ENCODE results near the gene GDAP1L1.
"Not testable (repeated sequence)": the region's sequence is repeated elsewhere in the genome, so short reads cannot be mapped to it uniquely, and the experiment has no call there.

The GDAP1L1 gene

DNA sequence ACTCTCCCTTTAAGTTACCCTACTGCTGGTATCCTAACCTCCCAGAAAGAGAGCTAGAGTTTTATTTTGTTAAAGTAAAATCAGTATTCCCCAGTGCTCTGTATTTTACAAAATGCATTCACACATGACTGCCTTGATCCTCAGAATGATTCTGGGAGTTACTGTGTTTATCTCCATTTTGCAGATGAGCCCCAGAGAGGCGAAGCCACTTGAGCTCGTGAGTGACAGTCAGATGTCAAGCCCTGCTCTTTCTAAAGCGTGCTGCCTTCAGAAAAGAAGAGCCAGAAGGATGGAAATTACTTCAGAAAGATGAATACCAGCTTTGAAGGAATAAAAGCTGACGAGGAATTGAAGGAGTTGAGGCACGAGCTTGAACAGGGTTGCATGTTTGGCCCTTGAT, 22.5 kb upstream of the GDAP1L1 start:
- H3K27me3 ChIP-seq (replicated peaks in 2 of 5; ENCODE audit: control insufficient read depth in 4 of 5, insufficient read depth in 5 of 5, low read length in 4 of 5) = no peaks in the 10 kb centered on the region
- no peaks in the 10 kb centered on the region for H3K36me3 ChIP-seq (ENCODE audit: control insufficient read depth in 4 of 4, insufficient read depth in 4 of 4, low read length in 3 of 4)
- ChIA-PET CTCF (interaction anchor here (1.2 to 1.7 kb wide), 5 partner anchors 9 to 238 kb away, joined by 3 to 8 read pairs (median 3); partner anchors contain the start of gene FITM2), POLR2A (no interaction called here)
- WGBS (ENCODE audit: insufficient coverage) = 95% methylated on average over 5 of the region's 5 CpGs
- H3K4me1 ChIP-seq (ENCODE audit: control extremely low read depth in 1 of 4, control insufficient read depth in 4 of 4, insufficient read depth in 4 of 4, low read length in 3 of 4) = peaks cover 0 to 4% (median 2%) of the 10 kb centered on the region in 4 experiments
- no peak for DNase-seq
- no peak overlapping the region for H3K27ac ChIP-seq (ENCODE audit: insufficient read depth in 1 of 2, low read depth in 1 of 2, low read length in 2 of 2, poor library complexity in 1 of 2, severe bottlenecking in 2 of 2)
- H3K4me3 ChIP-seq (ENCODE audit: control insufficient read depth in 1 of 7, extremely low read depth in 1 of 7, insufficient read depth in 4 of 7, low read depth in 2 of 7, low read length in 6 of 7) = no peak overlapping the region
- H3K9me3 ChIP-seq (ENCODE audit: control extremely low read depth in 1 of 5, control insufficient read depth in 4 of 5, insufficient read depth in 2 of 5, low read depth in 1 of 5, low read length in 4 of 5) = no peaks in the 10 kb centered on the region

DNA sequence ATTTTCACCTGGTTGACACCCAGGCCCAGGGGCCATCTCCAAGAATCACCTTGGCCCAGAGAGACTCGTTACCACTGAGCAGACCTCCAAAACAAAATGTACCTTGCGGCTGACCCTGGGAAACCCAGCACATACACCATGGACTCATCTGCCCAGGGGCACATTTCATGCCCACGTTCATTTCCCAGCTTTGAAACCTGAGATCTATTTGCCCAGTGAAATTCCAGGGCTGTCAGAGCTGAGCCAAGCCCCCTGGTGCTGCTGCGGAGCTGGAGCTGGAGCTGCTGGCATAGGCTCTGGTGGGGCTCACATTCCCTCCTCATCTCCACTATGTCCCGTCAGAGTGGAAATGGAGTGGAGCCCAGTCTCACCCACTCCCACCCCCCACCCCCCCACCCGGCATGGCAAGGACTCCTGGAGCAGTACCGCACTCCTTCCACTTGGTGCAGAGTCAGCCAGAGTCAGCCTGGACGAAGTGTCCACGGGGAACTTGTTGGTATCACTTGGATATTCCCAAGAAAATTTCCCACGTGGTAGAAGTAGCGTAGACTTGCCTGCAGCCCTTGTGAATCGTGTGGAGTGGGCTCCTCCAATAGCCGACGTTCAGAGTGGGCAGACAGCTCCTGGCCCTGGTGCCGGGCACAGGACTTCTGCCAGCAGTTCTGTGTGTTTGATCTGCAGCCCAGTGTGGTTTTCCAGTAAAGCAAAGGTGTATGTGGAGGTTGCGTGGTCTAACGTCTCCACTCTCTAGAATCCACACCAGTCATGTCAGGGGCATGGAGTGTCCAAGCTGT, 18.4 kb upstream of the GDAP1L1 start:
- no peaks in the 10 kb centered on the region for H3K9me3 ChIP-seq (ENCODE audit: control extremely low read depth in 1 of 5, control insufficient read depth in 4 of 5, insufficient read depth in 2 of 5, low read depth in 1 of 5, low read length in 4 of 5)
- WGBS (ENCODE audit: insufficient coverage) = 91% methylated on average over 14 of the region's 17 CpGs
- H3K27ac ChIP-seq (ENCODE audit: insufficient read depth in 1 of 2, low read depth in 1 of 2, low read length in 2 of 2, poor library complexity in 1 of 2, severe bottlenecking in 2 of 2) = no peak overlapping the region
- ChIA-PET CTCF (interaction anchor here (1.5 to 3.5 kb wide), 2 partner anchors 12 to 91 kb away, joined by 4 to 18 read pairs; no protein-coding TSS in a partner anchor), POLR2A (no interaction called here)
- no peaks in the 10 kb centered on the region for H3K36me3 ChIP-seq (ENCODE audit: control insufficient read depth in 4 of 4, insufficient read depth in 4 of 4, low read length in 3 of 4)
- no peak overlapping the region for H3K4me3 ChIP-seq (ENCODE audit: control insufficient read depth in 1 of 7, extremely low read depth in 1 of 7, insufficient read depth in 4 of 7, low read depth in 2 of 7, low read length in 6 of 7)
- no peaks in the 10 kb centered on the region for H3K4me1 ChIP-seq (ENCODE audit: control extremely low read depth in 1 of 4, control insufficient read depth in 4 of 4, insufficient read depth in 4 of 4, low read length in 3 of 4)
- no peak for DNase-seq
- no peaks in the 10 kb centered on the region for H3K27me3 ChIP-seq (replicated peaks in 2 of 5; ENCODE audit: control insufficient read depth in 4 of 5, insufficient read depth in 5 of 5, low read length in 4 of 5)

GRCh38 chr20:44231193-44231592, 15.9 kb upstream of the GDAP1L1 start:
- ChIA-PET CTCF (interaction anchor here (3.5 kb wide), 1 partner anchor 14 kb away, joined by 18 read pairs; no protein-coding TSS in a partner anchor), POLR2A (no interaction called here)
- H3K4me3 ChIP-seq (ENCODE audit: control insufficient read depth in 1 of 7, extremely low read depth in 1 of 7, insufficient read depth in 4 of 7, low read depth in 2 of 7, low read length in 6 of 7) = no peak overlapping the region
- H3K36me3 ChIP-seq (ENCODE audit: control insufficient read depth in 4 of 4, insufficient read depth in 4 of 4, low read length in 3 of 4) = no peaks in the 10 kb centered on the region
- H3K9me3 ChIP-seq (ENCODE audit: control extremely low read depth in 1 of 5, control insufficient read depth in 4 of 5, insufficient read depth in 2 of 5, low read depth in 1 of 5, low read length in 4 of 5) = no peaks in the 10 kb centered on the region
- no peak overlapping the region for H3K27ac ChIP-seq (ENCODE audit: insufficient read depth in 1 of 2, low read depth in 1 of 2, low read length in 2 of 2, poor library complexity in 1 of 2, severe bottlenecking in 2 of 2)
- DNase-seq = no peak
- no peaks in the 10 kb centered on the region for H3K27me3 ChIP-seq (replicated peaks in 2 of 5; ENCODE audit: control insufficient read depth in 4 of 5, insufficient read depth in 5 of 5, low read length in 4 of 5)
- H3K4me1 ChIP-seq (ENCODE audit: control extremely low read depth in 1 of 4, control insufficient read depth in 4 of 4, insufficient read depth in 4 of 4, low read length in 3 of 4) = no peaks in the 10 kb centered on the region
- 90% methylated on average over 7 of the region's 7 CpGs for WGBS (ENCODE audit: insufficient coverage)

GRCh38 chr20:44231713-44232468, 15.2 kb upstream of the GDAP1L1 start:
- no peaks in the 10 kb centered on the region for H3K4me1 ChIP-seq (ENCODE audit: control extremely low read depth in 1 of 4, control insufficient read depth in 4 of 4, insufficient read depth in 4 of 4, low read length in 3 of 4)
- H3K27me3 ChIP-seq (replicated peaks in 2 of 5; ENCODE audit: control insufficient read depth in 4 of 5, insufficient read depth in 5 of 5, low read length in 4 of 5) = no peaks in the 10 kb centered on the region
- no peak overlapping the region for H3K27ac ChIP-seq (ENCODE audit: insufficient read depth in 1 of 2, low read depth in 1 of 2, low read length in 2 of 2, poor library complexity in 1 of 2, severe bottlenecking in 2 of 2)
- H3K4me3 ChIP-seq (ENCODE audit: control insufficient read depth in 1 of 7, extremely low read depth in 1 of 7, insufficient read depth in 4 of 7, low read depth in 2 of 7, low read length in 6 of 7) = no peak overlapping the region
- no peaks in the 10 kb centered on the region for H3K9me3 ChIP-seq (ENCODE audit: control extremely low read depth in 1 of 5, control insufficient read depth in 4 of 5, insufficient read depth in 2 of 5, low read depth in 1 of 5, low read length in 4 of 5)
- no peak for DNase-seq
- ChIA-PET POLR2A (no interaction called here), CTCF (interaction anchor here (3.5 kb wide), 1 partner anchor 15 kb away, joined by 18 read pairs; no protein-coding TSS in a partner anchor)
- H3K36me3 ChIP-seq (ENCODE audit: control insufficient read depth in 4 of 4, insufficient read depth in 4 of 4, low read length in 3 of 4) = no peaks in the 10 kb centered on the region
- WGBS (ENCODE audit: insufficient coverage) = 88% methylated on average over 10 of the region's 10 CpGs

- DNase-seq; H3K36me3 ChIP-seq (ENCODE audit: control insufficient read depth in 4 of 4, insufficient read depth in 4 of 4, low read length in 3 of 4); H3K27ac ChIP-seq (ENCODE audit: insufficient read depth in 1 of 2, low read depth in 1 of 2, low read length in 2 of 2, poor library complexity in 1 of 2, severe bottlenecking in 2 of 2); POLR2A ChIA-PET; H3K4me1 ChIP-seq (ENCODE audit: control extremely low read depth in 1 of 4, control insufficient read depth in 4 of 4, insufficient read depth in 4 of 4, low read length in 3 of 4); H3K27me3 ChIP-seq (replicated peaks in 2 of 5; ENCODE audit: control insufficient read depth in 4 of 5, insufficient read depth in 5 of 5, low read length in 4 of 5); CTCF ChIA-PET; H3K4me3 ChIP-seq (ENCODE audit: control insufficient read depth in 1 of 7, extremely low read depth in 1 of 7, insufficient read depth in 4 of 7, low read depth in 2 of 7, low read length in 6 of 7); H3K9me3 ChIP-seq (ENCODE audit: control extremely low read depth in 1 of 5, control insufficient read depth in 4 of 5, insufficient read depth in 2 of 5, low read depth in 1 of 5, low read length in 4 of 5): not testable (repeated sequence)
- no CpG with 5 or more reads among the region's 4 CpGs for WGBS (ENCODE audit: insufficient coverage)
Observed at GRCh38 chr20:44232469-44232856, 14.6 kb upstream of the GDAP1L1 start.

DNA sequence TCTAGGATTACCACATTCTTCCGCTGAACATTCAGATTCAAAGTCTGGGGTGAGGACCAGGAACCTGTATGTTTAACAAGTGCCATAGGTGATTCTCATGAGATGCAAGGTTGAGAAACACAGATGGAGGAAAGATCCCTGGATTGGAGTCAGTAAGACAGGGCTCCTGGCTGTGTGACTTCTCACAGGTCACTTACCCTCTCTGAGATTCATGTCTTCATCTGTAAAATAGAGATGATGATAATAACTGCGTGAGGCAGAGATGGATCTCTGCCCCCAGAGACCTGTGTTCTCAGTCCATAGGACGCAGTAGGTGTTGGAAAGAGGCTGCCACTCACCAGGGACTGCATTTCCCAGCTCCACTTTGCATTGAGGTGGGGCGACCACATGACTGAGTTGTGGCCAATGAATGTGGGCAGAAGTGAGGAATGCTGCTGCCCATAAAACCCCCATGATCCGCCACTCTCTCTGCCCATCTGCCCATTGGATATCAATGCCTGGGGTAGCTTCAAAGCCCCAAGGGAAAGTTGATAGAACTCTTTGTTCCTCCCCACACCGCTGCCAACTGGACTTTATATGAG, 13.6 kb upstream of the GDAP1L1 start:
- Histone ChIP-seq H3K4me3 (ENCODE audit: control insufficient read depth in 1 of 7, extremely low read depth in 1 of 7, insufficient read depth in 4 of 7, low read depth in 2 of 7, low read length in 6 of 7) (no peak overlapping the region), H3K4me1 (ENCODE audit: control extremely low read depth in 1 of 4, control insufficient read depth in 4 of 4, insufficient read depth in 4 of 4, low read length in 3 of 4) (no peaks in the 10 kb centered on the region), H3K9me3 (ENCODE audit: control extremely low read depth in 1 of 5, control insufficient read depth in 4 of 5, insufficient read depth in 2 of 5, low read depth in 1 of 5, low read length in 4 of 5) (no peaks in the 10 kb centered on the region), H3K27ac (ENCODE audit: insufficient read depth in 1 of 2, low read depth in 1 of 2, low read length in 2 of 2, poor library complexity in 1 of 2, severe bottlenecking in 2 of 2) (no peak overlapping the region), H3K27me3 (replicated peaks in 2 of 5; ENCODE audit: control insufficient read depth in 4 of 5, insufficient read depth in 5 of 5, low read length in 4 of 5) (no peaks in the 10 kb centered on the region), H3K36me3 (ENCODE audit: control insufficient read depth in 4 of 4, insufficient read depth in 4 of 4, low read length in 3 of 4) (no peaks in the 10 kb centered on the region)
- WGBS (ENCODE audit: insufficient coverage) = 96% methylated on average over 6 of the region's 6 CpGs
- DNase-seq = no peak
- ChIA-PET POLR2A (no interaction called here), CTCF (interaction anchor here (1.3 to 1.4 kb wide), 2 partner anchors 13 to 38 kb away, joined by 3 read pairs; partner anchors contain the start of gene GDAP1L1)

Measured in common myeloid progenitor, CD34-positive (primary cell).